NCI-H82 (cell line): ENCODE data around the gene SFMBT2.
"Not testable (repeated sequence)": the region's sequence is repeated elsewhere in the genome, so short reads cannot be mapped to it uniquely, and the experiment has no call there.

ENCODE experiments used
- DNase-seq: peaks from one replicate; lab custom pipeline; 2025; lab: John Stamatoyannopoulos, UW

Gene SFMBT2

DNA sequence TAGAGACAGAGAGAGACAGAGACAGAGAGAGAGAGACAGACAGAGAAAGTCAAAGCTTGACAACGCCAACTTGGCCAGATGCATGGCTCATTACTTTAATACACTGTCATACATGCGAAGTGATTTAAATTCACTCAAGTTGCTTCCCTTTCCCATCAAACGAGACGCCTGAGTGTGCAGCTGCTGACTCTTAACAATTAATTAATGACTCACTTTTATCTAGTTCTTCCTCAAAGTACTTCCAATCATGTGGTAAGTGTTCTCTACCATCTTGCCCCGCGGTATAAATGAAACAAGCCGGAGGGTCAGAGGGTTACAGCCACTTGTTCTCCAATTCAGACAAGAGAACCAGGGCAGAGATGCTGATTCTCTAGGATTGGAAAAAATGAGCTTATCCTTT, 90.8 kb downstream of the SFMBT2 start:
- DNase-seq = peak; percentile 0

DNA sequence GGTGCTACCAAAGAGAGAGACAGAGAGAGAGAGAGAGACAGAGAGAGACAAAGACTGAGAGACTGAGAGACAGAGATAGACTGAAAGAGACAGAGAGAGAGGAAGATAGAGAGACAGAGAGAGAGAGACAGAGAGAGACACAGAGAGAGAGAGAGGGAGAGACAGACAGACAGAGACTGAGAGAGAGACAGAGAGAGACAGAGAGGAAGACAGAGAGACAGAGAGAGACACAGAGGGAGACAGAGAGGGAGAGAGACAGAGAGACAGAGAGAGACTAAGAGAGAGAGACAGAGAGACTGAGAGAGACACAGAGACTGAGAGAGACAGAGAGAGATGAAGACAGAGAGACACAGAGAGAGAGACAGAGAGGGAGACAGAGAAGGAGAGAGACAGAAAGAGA, 91.2 kb downstream of the SFMBT2 start:
- DNase-seq = no peak

DNA sequence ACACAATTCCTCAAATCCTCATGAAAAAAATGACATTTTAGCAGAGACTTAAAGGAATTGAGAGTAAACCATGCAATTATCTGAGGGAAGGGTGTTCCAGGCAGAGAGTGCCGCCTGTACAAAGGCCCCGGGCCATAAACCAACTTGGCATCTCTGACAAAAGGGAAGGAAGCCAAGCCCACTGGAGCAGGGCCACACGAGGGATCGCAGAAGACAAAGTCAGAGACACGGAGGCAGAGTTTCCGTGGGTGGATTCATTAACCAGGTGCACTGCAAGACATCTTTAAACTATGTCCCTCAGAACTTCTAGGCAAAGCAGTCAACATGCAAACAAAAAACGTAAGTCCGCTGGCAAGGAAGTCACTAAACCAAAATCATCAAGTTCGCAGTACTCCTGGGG, 92.0 kb downstream of the SFMBT2 start:
- DNase-seq = no peak

DNA sequence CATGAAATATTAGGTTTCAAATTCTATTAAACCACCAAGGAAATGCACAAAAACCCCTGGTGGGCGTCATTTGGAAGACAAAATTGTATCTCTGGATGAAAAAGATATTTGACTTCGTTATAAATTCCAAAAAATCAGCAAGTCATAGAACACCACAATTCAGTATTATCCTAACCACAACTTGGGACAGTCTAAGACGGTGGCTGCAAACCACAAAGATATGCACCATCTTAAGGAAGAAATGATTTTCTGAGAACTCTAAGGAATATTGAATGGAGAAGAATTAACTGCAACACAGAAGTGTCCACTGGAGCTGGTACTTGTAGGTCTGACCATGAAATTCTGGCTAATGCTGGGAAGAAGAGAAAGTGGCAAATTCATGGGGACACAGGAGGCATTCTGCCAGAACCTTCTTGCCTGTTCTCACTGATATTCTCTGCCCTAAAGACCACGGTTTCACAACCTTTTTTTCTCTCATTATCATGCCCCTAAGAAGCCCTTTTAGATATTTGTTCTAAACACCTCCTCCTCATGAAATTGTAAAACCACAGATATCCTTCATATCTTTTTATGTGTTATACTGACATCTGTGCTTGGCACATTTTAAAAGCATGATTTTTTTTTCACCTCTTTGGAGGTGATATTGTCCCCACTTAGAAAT, 92.9 kb downstream of the SFMBT2 start:
- DNase-seq = no peak

DNA sequence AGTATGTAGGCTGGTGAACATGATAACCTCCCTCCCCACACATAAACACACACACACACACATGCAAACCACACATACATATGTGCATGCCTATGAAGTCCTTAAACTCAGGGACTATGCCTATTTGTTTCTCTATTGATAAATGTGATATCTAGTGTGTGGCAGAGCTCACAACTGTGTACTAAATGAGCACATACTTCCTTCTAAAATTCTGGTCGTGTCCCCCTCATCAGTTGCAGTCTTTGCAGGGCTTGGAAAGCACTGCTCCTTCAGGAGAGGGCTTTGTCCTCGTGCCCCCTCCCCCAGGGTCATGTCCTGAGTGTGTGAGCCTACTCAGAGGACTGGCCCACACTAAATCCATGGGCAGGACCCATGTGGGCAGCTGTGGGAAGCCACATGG, 94.0 kb downstream of the SFMBT2 start:
- no peak for DNase-seq

DNA sequence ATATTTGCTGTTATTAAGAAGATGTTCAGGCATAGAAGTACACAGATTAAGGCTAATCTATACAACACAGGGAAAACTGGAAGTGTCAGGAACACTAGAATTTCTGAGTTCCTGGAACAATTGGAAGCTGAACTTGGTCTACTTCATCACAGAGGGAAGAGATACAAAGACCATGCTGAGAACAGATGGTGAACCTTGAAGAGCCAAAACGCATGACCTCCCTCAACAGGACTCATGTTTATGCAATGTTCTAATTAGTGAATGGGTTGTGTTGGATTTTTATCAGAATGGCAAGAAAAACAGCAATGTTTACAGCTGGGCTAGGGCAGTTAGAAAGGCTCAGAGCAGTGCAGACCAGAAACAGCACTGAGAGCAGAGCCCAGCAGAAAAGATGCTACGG, 94.9 kb downstream of the SFMBT2 start:
- DNase-seq = no peak

DNA sequence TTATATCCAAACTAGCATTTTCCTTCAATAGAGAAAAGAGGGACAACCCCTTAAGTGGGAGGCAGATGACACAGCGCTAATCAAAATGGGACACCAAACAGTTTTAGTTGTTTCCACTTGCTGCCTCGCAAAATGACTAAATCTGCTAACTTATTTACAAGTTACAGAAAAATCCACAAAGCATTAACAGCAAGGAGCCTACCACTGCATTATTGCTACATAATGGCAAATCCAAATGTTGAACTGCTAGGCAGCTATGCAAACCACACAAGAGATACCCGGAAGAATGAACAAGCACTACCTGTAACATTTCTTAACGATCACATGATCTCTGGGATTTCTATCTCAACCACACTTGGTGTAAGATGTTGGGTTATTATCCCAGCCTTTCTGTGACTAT, 96.7 kb downstream of the SFMBT2 start:
- no peak for DNase-seq

DNA sequence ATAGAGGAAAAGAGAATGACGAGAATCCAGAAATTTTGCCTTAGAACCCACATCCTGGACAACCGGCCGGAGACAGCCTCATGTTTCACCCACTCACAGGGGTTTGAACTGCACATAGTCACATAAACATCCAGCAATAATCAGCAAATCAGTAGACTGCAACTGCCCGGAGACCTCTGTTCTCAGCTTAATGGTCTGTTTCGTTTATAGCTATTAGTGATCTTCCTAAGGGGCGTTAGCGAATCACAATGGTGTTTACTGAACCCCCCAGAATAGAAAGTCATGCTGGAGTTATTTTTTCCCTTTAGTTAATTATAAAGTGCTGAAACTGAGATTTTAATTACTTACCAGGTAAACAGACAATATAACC, 98.4 kb downstream of the SFMBT2 start:
- DNase-seq = no peak

DNA sequence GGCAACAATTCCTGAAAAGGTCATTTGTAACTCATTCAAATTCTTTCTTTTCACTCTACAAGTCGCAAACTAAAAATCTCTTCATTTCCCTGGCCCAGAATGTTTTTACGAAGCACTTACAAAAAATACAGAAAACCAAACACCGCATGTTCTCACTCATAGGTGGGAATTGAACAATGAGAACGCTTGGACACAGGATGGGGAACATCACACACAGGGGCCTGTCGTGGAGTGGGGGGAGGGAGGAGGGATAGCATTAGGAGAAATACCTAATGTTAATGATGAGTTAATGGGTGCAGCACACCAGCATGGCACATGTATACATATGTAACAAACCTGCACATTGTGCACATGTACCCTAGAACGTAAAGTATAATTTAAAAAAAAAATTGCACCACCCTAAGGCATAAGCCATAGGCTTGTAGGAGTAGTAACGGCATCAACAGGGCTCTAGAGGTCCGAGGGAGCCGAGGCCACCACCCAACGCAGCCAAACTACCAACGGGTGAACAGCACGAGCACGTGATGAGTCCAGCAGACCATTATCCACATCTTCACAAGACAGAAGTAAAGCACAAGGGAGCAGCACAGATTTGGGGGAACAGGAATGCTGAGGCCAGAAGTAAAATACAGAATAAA, 98.9 kb downstream of the SFMBT2 start:
- DNase-seq = not testable (repeated sequence)

DNA sequence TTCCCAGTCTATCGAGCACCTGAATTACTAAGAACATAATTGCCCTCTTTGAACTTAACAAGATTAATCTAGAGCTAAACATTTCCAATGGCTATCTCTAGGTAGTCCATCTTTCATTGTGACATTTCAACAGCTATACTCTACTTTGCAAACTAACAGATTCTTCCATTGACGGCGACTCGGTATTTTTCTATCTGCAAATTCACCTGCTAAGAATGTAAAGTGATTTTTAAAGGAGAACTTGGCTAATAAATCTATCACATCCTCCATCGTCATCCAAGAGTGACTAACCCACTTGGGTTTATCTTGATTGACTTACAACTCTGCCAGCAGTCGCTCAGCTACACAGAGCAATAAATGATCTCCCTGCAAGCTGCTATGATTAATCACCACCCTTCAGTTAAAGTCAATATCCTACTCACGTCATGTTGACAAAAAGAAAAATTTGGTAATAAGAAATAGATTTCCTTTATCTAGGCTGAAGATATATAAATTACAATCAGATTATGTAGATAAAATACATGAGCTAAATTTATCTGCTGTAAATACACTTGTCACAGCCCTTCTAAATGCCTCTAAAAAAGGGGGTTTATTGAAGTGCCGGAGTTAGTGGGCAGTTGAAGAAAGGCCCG, 99.5 kb downstream of the SFMBT2 start:
- DNase-seq = peak; percentile 69

DNA sequence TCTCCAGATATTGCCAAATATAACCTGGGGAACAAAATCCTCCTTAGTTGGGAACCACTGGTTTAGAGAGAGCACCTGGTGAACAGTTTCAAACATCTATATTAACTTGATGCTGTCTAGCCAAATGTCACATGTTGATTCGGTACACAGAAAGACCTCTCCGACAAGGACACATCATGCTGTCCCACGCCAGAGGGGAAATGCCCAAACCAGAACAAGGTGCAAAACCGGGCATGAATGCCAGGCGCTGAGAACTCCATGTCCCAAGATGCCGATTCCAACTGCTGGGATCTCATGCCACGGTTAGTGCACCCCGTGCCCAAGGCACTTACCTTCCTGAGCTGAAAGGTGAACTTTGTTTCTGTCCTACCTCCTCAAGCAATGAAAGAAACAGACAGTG, 100.8 kb downstream of the SFMBT2 start:
- no peak for DNase-seq

DNA sequence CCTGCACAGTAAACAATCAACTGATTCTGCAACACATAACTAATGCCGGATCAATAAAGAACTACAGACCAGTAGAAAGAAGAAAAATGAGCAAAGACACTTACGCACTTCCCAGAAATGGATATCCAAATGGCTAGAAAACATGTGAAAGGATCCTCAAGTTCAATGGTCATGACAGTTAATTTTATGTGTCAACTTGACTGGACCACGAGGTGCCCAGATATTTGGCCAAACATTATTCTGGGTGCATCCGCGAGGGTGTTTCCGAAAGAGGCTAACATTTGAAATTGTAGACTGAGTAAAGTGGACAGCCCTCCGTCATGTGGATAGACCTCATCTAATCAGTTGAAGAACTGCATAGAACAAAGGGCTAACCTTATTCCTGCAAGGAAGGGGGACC, 102.0 kb downstream of the SFMBT2 start:
- no peak for DNase-seq

DNA sequence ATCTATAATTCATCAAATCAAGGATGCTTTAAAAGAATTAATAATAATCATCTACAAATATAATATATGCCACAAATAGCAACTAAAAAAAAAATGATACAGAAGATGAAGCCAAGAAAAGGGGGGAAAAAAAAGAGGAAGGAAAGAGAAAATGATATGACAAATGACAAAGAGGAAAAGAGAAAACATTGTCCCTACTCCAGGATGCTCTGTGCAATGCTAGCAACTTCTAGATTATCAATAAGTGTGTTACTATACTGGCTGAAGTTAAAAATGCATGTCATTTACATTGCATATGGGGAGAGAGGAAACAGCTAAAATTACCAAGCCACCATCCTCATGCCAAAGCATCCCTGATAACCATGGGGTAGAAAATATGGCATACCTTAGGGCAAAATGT, 104.2 kb downstream of the SFMBT2 start:
- no peak for DNase-seq

DNA sequence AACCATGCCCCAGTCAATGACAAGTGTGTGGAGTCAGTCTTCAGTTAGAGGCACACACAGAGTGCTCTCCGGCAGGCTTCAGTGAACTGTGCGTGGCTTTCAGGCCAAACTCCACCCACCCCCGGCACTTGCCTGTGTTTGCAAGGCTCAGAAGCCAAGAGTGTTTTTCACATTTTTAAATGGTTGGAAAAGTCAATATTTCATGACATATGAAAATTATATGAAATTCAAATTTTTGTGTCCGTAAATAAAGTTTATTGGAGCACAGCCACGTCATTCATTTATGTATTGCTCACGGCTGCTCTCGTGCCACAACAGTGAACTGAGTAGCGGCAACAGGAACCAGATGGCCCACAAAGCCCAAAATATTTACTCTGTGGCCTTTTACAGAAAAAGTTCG, 104.7 kb downstream of the SFMBT2 start:
- no peak for DNase-seq

DNA sequence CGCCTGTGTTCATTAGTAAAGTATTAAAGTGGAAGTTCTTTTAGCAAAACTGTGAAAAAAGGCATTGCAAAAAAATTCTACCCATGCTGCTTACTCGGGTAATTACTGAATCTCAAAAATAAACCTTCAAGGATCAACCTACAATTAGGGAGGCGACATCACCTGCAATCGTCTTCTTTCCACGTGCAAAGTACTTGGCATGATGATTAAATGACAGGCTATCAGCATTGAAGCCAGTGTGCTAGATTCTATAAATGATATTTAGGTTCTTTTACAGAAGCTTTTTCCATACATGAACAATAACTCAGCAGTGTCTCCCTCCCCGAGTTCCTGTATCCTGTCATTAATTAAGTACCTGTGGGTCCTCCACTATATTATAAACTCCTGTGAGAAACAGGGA, 105.8 kb downstream of the SFMBT2 start:
- DNase-seq = no peak

DNA sequence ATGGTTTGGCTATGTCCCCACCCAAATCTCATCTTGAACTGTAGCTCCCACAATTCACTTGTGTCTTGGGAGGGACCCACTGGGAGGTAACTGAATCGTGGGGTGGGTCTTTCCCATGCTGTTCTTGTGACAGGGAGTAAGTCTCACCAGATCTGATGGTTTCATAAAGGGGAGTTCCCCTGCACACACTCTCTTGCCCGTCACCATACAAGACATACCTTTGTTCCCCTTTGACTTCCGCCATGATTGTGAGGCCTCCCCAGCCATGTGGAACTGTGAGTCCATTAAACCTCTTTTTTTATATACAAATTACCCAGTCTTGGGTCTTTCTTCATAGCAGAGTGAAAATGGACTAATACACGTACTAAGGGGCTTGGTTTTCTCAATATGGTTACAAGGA, 106.7 kb downstream of the SFMBT2 start:
- no peak for DNase-seq

DNA sequence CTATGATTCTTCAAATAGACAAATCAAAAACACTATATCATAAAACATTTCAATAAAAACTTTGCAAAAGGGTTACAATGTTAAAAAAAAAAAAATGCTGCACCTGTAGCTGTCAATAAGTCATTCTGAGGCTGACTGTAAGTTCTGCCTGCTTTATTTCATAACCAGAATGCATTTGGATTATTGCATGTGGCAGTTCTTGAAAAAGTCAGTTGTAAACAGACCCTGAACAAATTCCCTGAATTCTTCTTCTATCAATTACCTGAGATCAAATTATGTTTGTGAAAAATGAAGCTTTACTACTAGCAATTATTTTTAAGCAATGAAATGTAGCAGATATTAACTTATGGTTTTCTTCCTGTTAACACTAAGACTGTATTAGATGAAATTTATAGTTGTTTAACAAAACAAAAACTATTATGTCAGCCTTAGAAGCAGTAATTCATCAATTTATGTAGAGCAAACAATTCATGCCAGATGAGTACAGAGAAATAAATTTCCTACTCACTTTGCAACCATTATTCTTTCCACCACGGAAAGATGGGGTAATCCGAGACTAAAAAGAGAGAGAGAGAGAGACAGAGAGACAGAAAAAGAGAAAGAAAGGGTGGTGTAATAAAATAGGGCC, 107.8 kb downstream of the SFMBT2 start:
- DNase-seq = no peak

DNA sequence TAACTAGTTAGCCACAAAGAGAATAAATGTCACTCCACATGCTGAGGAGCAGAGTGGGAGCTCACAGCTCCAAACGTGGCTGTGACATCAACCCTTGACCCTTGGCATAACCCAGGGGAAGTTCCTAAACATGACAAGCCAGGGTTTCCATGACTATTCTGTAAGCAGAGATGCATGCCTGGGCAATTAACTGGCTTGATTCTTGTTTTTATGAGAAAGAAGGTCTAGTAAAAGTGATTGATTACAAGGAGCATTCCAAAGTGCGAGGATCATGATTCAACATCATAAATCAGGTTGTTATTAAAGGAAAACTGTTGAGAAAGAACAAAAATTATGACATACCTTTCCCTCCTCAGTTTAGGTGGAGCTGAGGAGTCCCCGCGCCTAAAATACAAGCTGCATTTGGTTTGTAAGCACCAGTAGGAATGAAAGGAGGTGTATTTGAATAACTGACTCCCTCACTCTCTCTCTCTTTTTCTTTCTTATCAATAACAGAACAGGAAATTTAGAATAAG, 108.4 kb downstream of the SFMBT2 start:
- no peak for DNase-seq

DNA sequence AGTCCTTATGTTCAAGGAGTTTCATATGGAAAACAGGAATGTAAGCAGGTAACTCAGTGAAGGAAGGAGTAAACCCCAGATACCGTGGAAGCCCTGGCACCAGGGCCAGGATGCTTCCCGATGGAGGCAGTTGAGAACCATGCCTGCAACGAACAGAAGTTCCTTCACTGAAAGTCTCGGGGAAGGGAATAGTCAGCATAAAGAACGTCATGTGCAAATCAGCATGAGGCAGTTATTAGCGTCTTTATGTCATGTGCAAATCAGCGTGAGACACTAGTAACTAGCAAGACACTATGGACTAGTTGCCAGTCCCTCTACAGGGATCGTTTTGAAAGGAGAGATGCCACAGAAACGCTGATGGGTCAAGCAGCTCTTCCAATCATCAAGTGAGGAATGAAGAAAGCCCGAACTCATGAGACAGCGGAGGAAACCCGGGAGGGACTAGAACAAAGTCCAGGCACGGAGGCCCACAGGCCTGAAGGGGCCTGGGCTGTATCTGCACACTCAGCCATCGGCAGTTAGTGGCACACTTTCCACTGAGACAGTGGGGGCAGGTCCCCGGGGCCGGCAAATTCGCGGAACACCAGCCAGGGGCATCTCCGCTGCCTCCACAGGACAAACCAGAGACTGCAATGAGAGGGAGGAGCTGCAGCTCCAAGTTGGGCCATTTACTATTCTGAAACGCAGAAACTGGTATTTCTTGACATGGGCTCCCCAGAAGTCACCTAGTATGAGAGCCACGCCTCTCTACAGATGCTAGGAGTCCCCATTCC, 109.6 kb downstream of the SFMBT2 start:
- DNase-seq = no peak

DNA sequence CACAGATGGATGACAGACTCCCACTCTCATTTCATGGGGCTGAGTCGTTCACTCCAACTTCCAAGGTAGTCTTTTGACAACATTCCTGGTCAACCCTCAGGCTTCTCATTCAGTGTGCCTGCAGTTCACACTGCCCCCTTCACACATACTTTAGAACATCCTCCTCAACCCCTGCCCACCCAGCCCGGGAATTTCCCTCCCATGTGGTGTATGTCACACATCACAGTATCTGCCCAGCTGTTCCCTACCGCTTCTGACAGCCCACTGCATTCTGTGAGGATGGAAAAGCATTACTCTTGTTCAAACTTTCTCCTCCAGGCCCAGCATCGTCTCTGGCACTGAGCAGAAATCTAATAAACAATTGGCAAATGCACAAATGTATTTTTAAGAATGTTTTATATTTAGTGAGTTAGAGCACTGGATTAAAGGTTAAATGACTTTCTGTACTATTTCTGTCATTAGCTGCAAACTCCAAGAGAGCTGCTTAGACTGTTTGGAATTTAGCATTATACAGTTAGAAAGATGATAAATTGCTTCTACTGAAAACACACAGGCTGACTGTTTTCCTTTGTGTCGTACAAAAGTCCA, 110.4 kb downstream of the SFMBT2 start:
- no peak for DNase-seq

DNA sequence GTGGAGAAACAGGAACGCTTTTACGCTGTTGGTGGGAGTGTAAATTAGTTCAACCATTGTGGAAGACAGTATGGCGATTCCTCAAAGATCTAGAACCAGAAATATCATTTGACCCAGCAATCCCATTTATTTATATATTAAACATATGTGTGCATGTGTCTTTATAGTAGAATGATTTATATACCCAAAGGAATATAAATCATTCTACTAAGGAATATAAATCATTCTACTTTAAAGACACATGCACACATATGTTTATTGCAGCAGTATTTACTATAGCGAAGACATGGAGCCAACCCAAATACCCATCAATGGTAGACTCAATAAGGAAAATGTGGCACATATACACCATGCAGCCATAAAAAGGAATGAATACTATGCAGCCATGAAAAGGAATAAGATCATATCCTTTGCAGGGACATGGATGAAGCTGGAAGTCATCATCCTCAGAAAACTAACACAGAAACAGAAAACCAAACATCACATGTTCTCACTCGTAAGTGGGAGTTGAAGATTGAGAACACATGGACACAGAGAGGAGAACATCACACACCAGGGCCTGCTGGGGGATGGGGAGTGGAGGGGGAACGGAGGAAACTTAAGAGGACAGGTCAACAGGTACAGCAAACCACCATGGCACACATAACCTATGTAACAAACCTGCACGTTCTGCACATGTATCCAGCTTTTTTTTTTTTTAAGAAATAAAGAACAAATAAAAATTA, 111.1 kb downstream of the SFMBT2 start:
- peak; percentile 26 for DNase-seq
